Heart right ventricle (tissue), 16 donors: ENCODE data around the gene LANCL3. TPM values are rescaled to one million over a fixed set of nuclear protein-coding genes. Genes with fewer than 3 reads are reported as not detected.
"Not testable (repeated sequence)": the region's sequence is repeated elsewhere in the genome, so short reads cannot be mapped to it uniquely, and the experiment has no call there.

Experiments used
- ATAC-seq, 8 donors: fragments of 200-7000 bp; cut with Tn5 transposase; one replicate each; pipeline ENCODE4 v1.9.1; 2020; ENCODE audit warnings: mild to moderate bottlenecking in 8 of 8, moderate library complexity in 8 of 8, moderate number of reproducible peaks in 1 of 8
- DNase-seq, 2 donors: peaks; one replicate each; pipeline ENCODE4 v3.0.0-alpha.2; 2020
- H3K27ac ChIP-seq, 10 donors: fragments of 200-600 bp; sonication (generic) in 2 of 10; one replicate each; pipeline versions ENCODE4 v1.5.0 to v1.8.0; 2020 to 2022; ENCODE audit warnings: mild to moderate bottlenecking in 3 of 10
- H3K27me3 ChIP-seq, 7 donors: fragments of 200-600 bp; one replicate each; pipeline ENCODE4 v1.8.0; 2021 to 2022; ENCODE audit warnings: mild to moderate bottlenecking in 2 of 7
- H3K36me3 ChIP-seq, 9 donors: fragments of 200-600 bp; sonication (generic) in 1 of 9; one replicate each; pipeline versions ENCODE4 v1.5.0 to v1.8.0; 2020 to 2022; ENCODE audit warnings: mild to moderate bottlenecking in 2 of 9
- H3K4me1 ChIP-seq, 9 donors: fragments of 200-600 bp; sonication (generic) in 1 of 9; one replicate each; pipeline versions ENCODE4 v1.5.0 to v1.8.0; 2020 to 2022; ENCODE audit warnings: mild to moderate bottlenecking in 4 of 9
- H3K4me3 ChIP-seq, 10 donors: fragments of 200-600 bp; sonication (generic) in 2 of 10; one replicate each; pipeline versions ENCODE4 v1.5.0 to v1.8.0; 2020 to 2022; ENCODE audit warnings: mild to moderate bottlenecking in 7 of 10, moderate library complexity in 2 of 10
- H3K9me3 ChIP-seq, 11 donors: fragments of 200-600 bp in 10 of 11; sonication (generic) in 2 of 11; one replicate each; pipeline versions ENCODE4 v1.5.0 to v1.8.0; 2013 to 2022; ENCODE audit warnings: mild to moderate bottlenecking in 2 of 11, control low read depth in 1 of 11, moderate library complexity in 1 of 11
- CTCF ChIP-seq, 9 donors: fragments of 200-600 bp; sonication (generic) in 2 of 9; IDR thresholded peaks; one replicate each; pipeline versions ENCODE4 v1.5.0 to v1.8.0; 2021 to 2022; ENCODE audit warnings: antibody characterized with exemption in 9 of 9, mild to moderate bottlenecking in 5 of 9, moderate library complexity in 1 of 9
- WGBS, 2 donors: extraction: QIAGEN DNeasy Blood & Tissue Kit; methylation state at CpG; one replicate each; pipeline ENCODE4 v1.1.7; 2013; ENCODE audit warnings: inconsistent platforms in 1 of 2; 5-methylcytosine and 5-hydroxymethylcytosine counted together
- intact Hi-C, 10 donors: fragments of 100-400 bp; cut with DNase I; formaldehyde crosslinking; loops; one replicate each; pipeline versions ENCODE4 v1.11.1 to v1.14.2; 2022
- long read RNA-seq, 3 donors: library from polyadenylated mRNA; unstranded; transcript quantifications; one replicate each; pipeline ENCODE4 v2.0.0, GENCODE V29; 2020 to 2021
- polyA plus RNA-seq, 2 donors: library from polyadenylated mRNA; stranded (reverse); fragments of 200-250 nt; gene quantifications; one replicate each; pipeline ENCODE4 v1.2.3, GENCODE V29; 2013
- total RNA-seq, 10 donors: library from RNA; stranded (reverse); fragmentation: NEBNext Ultra II Directional in 3 of 10; extraction: Animal tissue kit (Norgen Biotek cat#: 25700) in 3 of 10; gene quantifications; one replicate each; pipeline versions ENCODE4 v1.2.1 to v1.2.4, GENCODE V29; 2021 to 2023
- donor health status: Arrhythmogenic right ventricular cardiomyopathy.
- donor health status: ischemic (EF 13 %, LVEDD 7.1; RV severe dilation, severe dysfunction).
- donor health status: healthy with polysubstance abuse.
- donor health status: DM: no; HTN: yes; CAD: no.
- donor health status: DM: no; HTN: no; CAD: no.
- donor health status: ischemic (EF 25% LVEDD 6.9; RV normal size, moderate dysfunction).
- donor health status: ischemic (EF 25% LVEDD 5.7; RV mildly dilated, moderate dysfunction).
- donor health status: healthy.
- donor health status: DM: yes; HTN: yes; CAD: no.
- donor health status: Ischemic cardiomyopathy.
- donor health status: ischemic (EF 35%, LVEDD 5.7; RV mildly dilated, moderate dysfunction).
- donor health status: nonischemic (EF 11% LVEDD 7.7; RV severe dilation, severe dysfunction).
- donor health status: DM: yes; HTN: yes; CAD: no.
- donor health status: PGD.
- donor health status: ischemic (EF 29% LVEDD 5.4; RV normal size, mild dysfunction).
- donor health status: nonischemic (EF 23%, LVEDD 6.1; RV moderate dilation, normal function).

Gene LANCL3
- total RNA-seq = under 1 TPM; 0.04 to 0.56 (median 0.17) TPM
- under 1 TPM; 0.07 to 0.10 TPM for polyA plus RNA-seq
- long read RNA-seq, donor 1 = 0 reads
- long read RNA-seq, donor 2 = 0 reads
- long read RNA-seq, donor 3, partial matches to known transcripts = 0 of 1 reads
- long read RNA-seq, donor 3, other reads (novel, unspliced or antisense) = 1 of 1 reads

- H3K36me3 ChIP-seq, intact Hi-C loops, H3K4me1 ChIP-seq, H3K27ac ChIP-seq, H3K9me3 ChIP-seq: not testable (repeated sequence)
- peaks cover 0 to 18% (median 0%) of the 10 kb centered on the region in 7 donors for H3K27me3 ChIP-seq
- 1% methylated on average over 43 to 62 of the region's 68 CpGs for WGBS, 2 donors
- peak in 3 of 8 donors; percentile 30 to 79 (median 41) for ATAC-seq
- peak in 1 of 2 donors; percentile 13 for DNase-seq
- H3K4me3 ChIP-seq = peak within 1 kb of the TSS in 9 of 10 donors; percentile 14 to 51 (median 43)
Observed at GRCh38 chrX:37571426-37572107, at the start of gene LANCL3. LANCL3 (plus strand) TSS chrX:37571661; CDS start chrX:37571871, 210 bp downstream.

- H3K27ac ChIP-seq, H3K4me3 ChIP-seq, H3K9me3 ChIP-seq, H3K4me1 ChIP-seq, DNase-seq, intact Hi-C loops, H3K27me3 ChIP-seq, H3K36me3 ChIP-seq: not testable (repeated sequence)
- 21 to 32% methylated on average over 3 of the region's 3 CpGs for WGBS, 2 donors
- ATAC-seq = peak in 5 of 8 donors; percentile 52 to 78 (median 65)
Observed at GRCh38 chrX:37523673-37524072, 47.8 kb upstream of the LANCL3 start.

- intact Hi-C loops = no loop called here
- peaks cover 0 to 17% (median 0%) of the 10 kb centered on the region in 7 donors for H3K27me3 ChIP-seq
Observed at GRCh38 chrX:37541991-37542390, 29.5 kb upstream of the LANCL3 start.

GRCh38 chrX:37542791-37543190 lies 28.7 kb upstream of the LANCL3 start:
- WGBS, 2 donors = 93 to 98% methylated on average over 15 of the region's 15 CpGs
- no peak for ATAC-seq
- intact Hi-C loops = no loop called here
- Histone ChIP-seq H3K4me3 (no peak overlapping the region), H3K27me3 (peaks cover 0 to 23% (median 0%) of the 10 kb centered on the region in 7 donors), H3K9me3 (peaks cover 0 to 8% (median 0%) of the 10 kb centered on the region in 11 donors), H3K4me1 (no peaks in the 10 kb centered on the region), H3K36me3 (no peaks in the 10 kb centered on the region), H3K27ac (no peak overlapping the region)
- no peak for TF ChIP-seq CTCF (IDR thresholded peaks at IDR 0.05)
- no peak for DNase-seq

More at GRCh38 chrX:37541991-37542390, 29.5 kb upstream of the LANCL3 start:
- ATAC-seq (no peak), DNase-seq (no peak)
- no peak for TF ChIP-seq CTCF (IDR thresholded peaks at IDR 0.05)
- Histone ChIP-seq H3K36me3 (no peaks in the 10 kb centered on the region), H3K4me1 (no peaks in the 10 kb centered on the region), H3K9me3 (peaks cover 0 to 8% (median 0%) of the 10 kb centered on the region in 11 donors), H3K27ac (no peak overlapping the region), H3K4me3 (no peak overlapping the region)
- WGBS, 2 donors = 93% methylated on average over 11 of the region's 11 CpGs

- no peak for ATAC-seq
- 94 to 97% methylated on average over 20 to 23 of the region's 23 CpGs for WGBS, 2 donors
- intact Hi-C loops = no loop called here
Observed at GRCh38 chrX:37543324-37543723, 28.1 kb upstream of the LANCL3 start.

GRCh38 chrX:37544531-37544930 lies 26.9 kb upstream of the LANCL3 start:
- DNase-seq, H3K4me1 ChIP-seq, H3K36me3 ChIP-seq, H3K27ac ChIP-seq, intact Hi-C loops, H3K4me3 ChIP-seq, H3K9me3 ChIP-seq, ATAC-seq: not testable (repeated sequence)
- peaks cover 0 to 25% (median 0%) of the 10 kb centered on the region in 7 donors for H3K27me3 ChIP-seq
- WGBS, 2 donors = 94 to 100% methylated on average over 1 of the region's 1 CpG

More at GRCh38 chrX:37543324-37543723, 28.1 kb upstream of the LANCL3 start:
- no peak for TF ChIP-seq CTCF (IDR thresholded peaks at IDR 0.05)
- Histone ChIP-seq H3K36me3 (no peaks in the 10 kb centered on the region), H3K4me1 (no peaks in the 10 kb centered on the region), H3K27ac (no peak overlapping the region), H3K27me3 (peaks cover 0 to 27% (median 0%) of the 10 kb centered on the region in 7 donors), H3K4me3 (no peak overlapping the region), H3K9me3 (peaks cover 0 to 8% (median 0%) of the 10 kb centered on the region in 11 donors)
- DNase-seq = no peak
